ELF-1 (cell line): ENCODE data around the gene CHAF1B.
A peak's percentile ranks its signal among the peaks of the same experiment; 100 is the strongest.

Experiments
- DNase-seq: peaks from one replicate; pipeline ENCODE4 v3.0.0-alpha.2; 2016; ENCODE audit warnings: low read depth, low spot score

Gene CHAF1B

GRCh38 chr21:36461918-36462486, 76.8 kb downstream of the CHAF1B start:
- peak; percentile 47 for DNase-seq

DNA sequence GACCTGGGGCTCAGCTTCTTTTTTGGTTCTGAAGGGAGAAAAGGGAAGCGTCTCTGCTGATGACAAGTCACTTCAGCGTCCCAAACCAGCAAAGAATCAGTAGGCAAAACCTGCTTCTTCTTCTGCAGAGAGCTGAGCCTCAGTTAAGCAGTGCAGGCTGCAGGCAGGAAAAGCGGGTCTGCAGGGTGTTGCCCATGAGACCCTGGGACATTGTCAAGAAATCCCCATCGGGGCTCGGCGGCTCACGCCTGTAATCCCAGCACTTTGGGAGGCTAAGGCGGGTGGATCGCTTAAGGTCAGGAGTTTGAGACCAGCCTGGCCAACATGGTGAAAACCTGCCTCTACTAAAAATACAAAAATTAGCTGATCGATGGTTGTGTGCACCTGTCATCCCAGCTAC, 78.0 kb downstream of the CHAF1B start:
- DNase-seq = no peak

DNA sequence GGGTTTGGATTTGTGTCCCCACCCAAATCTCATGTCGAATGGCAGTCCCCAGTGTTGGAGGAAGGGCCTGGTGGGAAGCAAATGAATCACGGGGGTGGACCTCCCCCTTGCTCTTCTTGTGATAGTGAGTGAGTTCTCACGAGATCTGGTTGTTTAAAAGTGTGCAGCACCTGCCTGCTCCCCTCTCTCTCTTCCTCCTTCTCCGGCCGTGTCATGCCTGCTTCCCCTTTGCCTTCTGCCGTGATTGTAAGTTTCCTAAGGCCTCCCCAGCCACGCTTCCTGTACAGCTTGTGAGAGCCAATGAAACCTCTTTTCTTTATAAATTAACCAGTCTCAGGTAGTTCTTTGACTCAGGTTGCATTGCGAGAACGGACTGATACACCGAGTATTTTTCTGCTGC, 78.8 kb downstream of the CHAF1B start:
- DNase-seq = no peak

GRCh38 chr21:36464590-36464989, 79.4 kb downstream of the CHAF1B start:
- DNase-seq = no peak

- no peak for DNase-seq
Observed at GRCh38 chr21:36465478-36465877, 80.3 kb downstream of the CHAF1B start.

- no peak for DNase-seq
Observed at GRCh38 chr21:36466061-36466511, 80.9 kb downstream of the CHAF1B start.
